ENCODE measurements around the gene CLINT1. TPM values are rescaled to one million over a fixed set of nuclear protein-coding genes. Genes with fewer than 3 reads are reported as not detected.
"Not testable (repeated sequence)": the region's sequence is repeated elsewhere in the genome, so short reads cannot be mapped to it uniquely, and the experiment has no call there.

CLINT1 gene
- total RNA-seq, 1 donor from 2014 or later: 48.6 TPM

- intact Hi-C loops (cut with micrococcal nuclease): no loop called here
- no peak for DNase-seq
Observed at GRCh38 chr5:157860898-157861890, 2.2 kb upstream of the CLINT1 start.

GRCh38 chr5:157859227-157859575 is 256 bp upstream of the CLINT1 start:
- intact Hi-C loops (cut with micrococcal nuclease): loop anchor here (5.0 kb wide), 1 partner anchor 37 kb away; no protein-coding TSS in a partner anchor
- Histone ChIP-seq H3K9me3 (replicated peaks) (no peaks in the 10 kb centered on the region), H3K27ac (replicated peaks) (peak overlapping the region; percentile 90), H3K4me1 (peaks cover 52% of the 10 kb centered on the region), H3K36me3 (no peaks in the 10 kb centered on the region), H3K27me3 (ENCODE audit: low read depth) (no peaks in the 10 kb centered on the region), H3K4me3 (peak overlapping the region; percentile 92)
- DNase-seq: no peak
- TF ChIP-seq, protein P1, sequence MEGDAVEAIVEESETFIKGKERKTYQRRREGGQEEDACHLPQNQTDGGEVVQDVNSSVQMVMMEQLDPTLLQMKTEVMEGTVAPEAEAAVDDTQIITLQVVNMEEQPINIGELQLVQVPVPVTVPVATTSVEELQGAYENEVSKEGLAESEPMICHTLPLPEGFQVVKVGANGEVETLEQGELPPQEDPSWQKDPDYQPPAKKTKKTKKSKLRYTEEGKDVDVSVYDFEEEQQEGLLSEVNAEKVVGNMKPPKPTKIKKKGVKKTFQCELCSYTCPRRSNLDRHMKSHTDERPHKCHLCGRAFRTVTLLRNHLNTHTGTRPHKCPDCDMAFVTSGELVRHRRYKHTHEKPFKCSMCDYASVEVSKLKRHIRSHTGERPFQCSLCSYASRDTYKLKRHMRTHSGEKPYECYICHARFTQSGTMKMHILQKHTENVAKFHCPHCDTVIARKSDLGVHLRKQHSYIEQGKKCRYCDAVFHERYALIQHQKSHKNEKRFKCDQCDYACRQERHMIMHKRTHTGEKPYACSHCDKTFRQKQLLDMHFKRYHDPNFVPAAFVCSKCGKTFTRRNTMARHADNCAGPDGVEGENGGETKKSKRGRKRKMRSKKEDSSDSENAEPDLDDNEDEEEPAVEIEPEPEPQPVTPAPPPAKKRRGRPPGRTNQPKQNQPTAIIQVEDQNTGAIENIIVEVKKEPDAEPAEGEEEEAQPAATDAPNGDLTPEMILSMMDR (IDR thresholded peaks at IDR 0.05; ENCODE audit: borderline replicate concordance): no peak

More at GRCh38 chr5:157860898-157861890, 2.2 kb upstream of the CLINT1 start:
- TF ChIP-seq, protein P1 (IDR thresholded peaks at IDR 0.05; ENCODE audit: borderline replicate concordance): no peak
- Histone ChIP-seq H3K4me3 (no peak overlapping the region), H3K27me3 (ENCODE audit: low read depth) (no peaks in the 10 kb centered on the region), H3K9me3 (replicated peaks) (no peaks in the 10 kb centered on the region), H3K4me1 (peaks cover 32% of the 10 kb centered on the region), H3K27ac (replicated peaks) (no peak overlapping the region), H3K36me3 (no peaks in the 10 kb centered on the region)

DNA sequence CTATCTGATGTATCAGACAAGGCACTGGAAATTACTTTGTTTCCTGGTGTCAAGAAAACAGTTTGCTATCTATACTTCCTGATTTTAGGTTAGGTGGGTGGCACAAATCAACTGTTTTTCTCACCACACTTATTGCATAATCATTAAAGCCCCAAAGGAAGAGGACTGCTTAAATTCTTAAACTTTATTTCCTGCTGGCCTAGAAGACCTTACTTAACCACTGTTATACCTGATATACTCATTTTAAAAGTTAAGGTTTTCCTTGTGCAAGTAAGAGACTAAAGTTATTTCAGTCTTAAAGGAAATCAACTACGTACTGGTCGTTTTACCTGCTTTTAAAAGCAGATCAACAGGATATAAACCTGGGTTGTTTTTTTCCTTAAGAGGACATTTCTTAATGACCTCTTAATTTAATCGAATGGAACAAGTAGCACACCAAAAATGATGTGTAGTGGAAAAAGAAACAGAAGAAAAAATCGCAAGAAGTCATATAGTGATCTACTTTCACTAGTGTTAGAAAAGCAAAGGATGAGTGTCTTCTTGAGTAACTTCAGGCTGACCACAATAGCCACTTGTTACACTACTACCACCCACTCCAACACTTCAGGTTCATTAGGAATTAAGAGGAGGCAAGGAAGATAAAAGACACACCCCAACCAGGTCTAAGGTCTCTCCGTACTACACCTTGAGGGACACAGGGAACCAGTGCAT is 974 bp downstream of the CLINT1 start:
- Histone ChIP-seq H3K36me3 (no peaks in the 10 kb centered on the region), H3K4me1 (peaks cover 55% of the 10 kb centered on the region), H3K4me3 (peak overlapping the region; percentile 92), H3K27me3 (ENCODE audit: low read depth) (no peaks in the 10 kb centered on the region), H3K9me3 (replicated peaks) (no peaks in the 10 kb centered on the region), H3K27ac (replicated peaks) (peak overlapping the region; percentile 90)
- intact Hi-C loops (cut with micrococcal nuclease): loop anchor here (5.0 kb wide), 1 partner anchor 36 kb away; no protein-coding TSS in a partner anchor
- TF ChIP-seq, protein P1 (IDR thresholded peaks at IDR 0.05; ENCODE audit: borderline replicate concordance): no peak
- no peak for DNase-seq

- peak overlapping the region; percentile 7 for H3K27ac ChIP-seq (replicated peaks)
- H3K4me1 ChIP-seq: peaks cover 55% of the 10 kb centered on the region
- H3K4me3 ChIP-seq: no peak overlapping the region
- TF ChIP-seq, protein P1 (IDR thresholded peaks at IDR 0.05; ENCODE audit: borderline replicate concordance): peak; percentile 84
- no peaks in the 10 kb centered on the region for H3K9me3 ChIP-seq (replicated peaks)
- no peaks in the 10 kb centered on the region for H3K27me3 ChIP-seq (ENCODE audit: low read depth)
- intact Hi-C loops (cut with micrococcal nuclease): loop anchor here (5.0 kb wide), 1 partner anchor 33 kb away; no protein-coding TSS in a partner anchor
- H3K36me3 ChIP-seq: no peaks in the 10 kb centered on the region
- peak; percentile 32 for DNase-seq
Observed at GRCh38 chr5:157855404-157855994, 3.4 kb downstream of the CLINT1 start.

DNA sequence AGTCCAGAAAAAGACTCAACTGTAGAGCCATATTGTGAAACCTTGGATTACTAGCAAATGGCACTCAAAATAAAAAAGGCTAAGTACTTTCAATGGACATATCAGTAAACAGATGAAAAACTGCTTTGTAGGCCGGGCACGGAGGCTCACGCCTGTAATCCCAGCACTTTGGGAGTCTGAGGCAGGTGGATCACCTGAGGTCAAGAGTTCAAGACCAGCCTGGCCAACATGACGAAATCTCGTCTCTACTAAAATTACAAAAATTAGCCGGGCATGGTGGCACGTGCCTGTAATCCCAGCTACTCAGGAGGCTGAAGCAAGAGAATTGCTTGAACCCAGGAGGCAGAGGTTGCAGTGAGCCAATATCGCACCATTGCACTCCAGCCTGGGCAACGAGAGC is 5.6 kb downstream of the CLINT1 start:
- H3K36me3 ChIP-seq; DNase-seq; H3K27ac ChIP-seq (replicated peaks); H3K9me3 ChIP-seq (replicated peaks); H3K27me3 ChIP-seq (ENCODE audit: low read depth); intact Hi-C loops (cut with micrococcal nuclease); H3K4me3 ChIP-seq: not testable (repeated sequence)
- H3K4me1 ChIP-seq: peaks cover 52% of the 10 kb centered on the region

All from left ventricle myocardium inferior (tissue), 1 donor.